ENCODE data around the gene RNASEH2B. TPM values are rescaled to one million over a fixed set of nuclear protein-coding genes. Genes with fewer than 3 reads are reported as not detected.

Gene RNASEH2B
- total and polyA plus RNA-seq, 2 of the 8 experiments (the other 6 are each of a cell fraction or from before 2014, with no cell fraction given), result 19.3 to 43.9 TPM

- no peak for TF ChIP-seq CHD7 (IDR thresholded peaks at IDR 0.05; ENCODE audit: insufficient replicate concordance, low read length)
- TF ChIP-seq SIX5 (IDR thresholded peaks at IDR 0.05; ENCODE audit: low read depth, low read length), result no peak
- TF ChIP-seq SP4 (IDR thresholded peaks at IDR 0.05; ENCODE audit: low read length), result no peak
- TF ChIP-seq NANOG (IDR thresholded peaks at IDR 0.05; ENCODE audit: insufficient read depth, low read depth, low read length, poor library complexity, severe bottlenecking), result no peak
- no peak for TF ChIP-seq CBX8 (IDR thresholded peaks at IDR 0.05; ENCODE audit: borderline replicate concordance, low read depth, low read length)
- no peak for TF ChIP-seq TBP (IDR thresholded peaks at IDR 0.05; ENCODE audit: low read depth, low read length)
- TF ChIP-seq, protein P1, sequence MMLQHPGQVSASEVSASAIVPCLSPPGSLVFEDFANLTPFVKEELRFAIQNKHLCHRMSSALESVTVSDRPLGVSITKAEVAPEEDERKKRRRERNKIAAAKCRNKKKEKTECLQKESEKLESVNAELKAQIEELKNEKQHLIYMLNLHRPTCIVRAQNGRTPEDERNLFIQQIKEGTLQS (IDR thresholded peaks at IDR 0.05; ENCODE audit: insufficient read depth, low read depth, low read length), result no peak
- no peak for TF ChIP-seq CHD2 (IDR thresholded peaks at IDR 0.05; ENCODE audit: low read length)
Measured at GRCh38 chr13:50914176-50914700, 4.6 kb downstream of the RNASEH2B start (continued).

All from H1 (cell line).